HL-60 (cell line): Measurements from ENCODE around the gene BCAS4.

Experiments used
- DNase-seq, 2 experiments: peaks; one replicate each; pipeline ENCODE4 v3.0.0-alpha.2; 2010 to 2020; ENCODE audit warnings: low read depth in 1 of 2, low spot score in 1 of 2
- H3K27ac ChIP-seq: fragments of 250-450 bp; sonication (Bioruptor Pico); replicated peaks from 2 replicates; pipeline ENCODE4 v1.5.1; 2020; ENCODE audit warnings: mild to moderate bottlenecking, moderate library complexity
- H3K27me3 ChIP-seq: fragments of 250-450 bp; sonication (Bioruptor Pico); 2 replicates; pipeline ENCODE4 v1.5.1; 2021; ENCODE audit warnings: mild to moderate bottlenecking, moderate library complexity; ENCODE audit not compliant: insufficient read depth, poor library complexity, severe bottlenecking
- H3K4me3 ChIP-seq: replicated peaks from 2 replicates; pipeline ENCODE4 v1.5.1; 2011; ENCODE audit warnings: mild to moderate bottlenecking, control low read depth, low read length; ENCODE audit not compliant: insufficient read depth
- GABPA ChIP-seq: IDR thresholded peaks from 2 replicates; pipeline ENCODE4 v1.6.1; 2012; ENCODE audit warnings: low read depth
- POLR2AphosphoS5 ChIP-seq: IDR thresholded peaks from 2 replicates; pipeline ENCODE4 v1.6.1; 2012; ENCODE audit warnings: low read depth
- SPI1 ChIP-seq: IDR thresholded peaks from 2 replicates; pipeline ENCODE4 v1.6.1; 2012; ENCODE audit warnings: low read depth, mild to moderate bottlenecking, borderline replicate concordance
- TF ChIP-seq, protein P1 (sequence below): IDR thresholded peaks from 2 replicates; pipeline ENCODE4 v1.6.1; 2012; ENCODE audit warnings: low read depth; ENCODE audit not compliant: insufficient replicate concordance
- TF ChIP-seq, protein P2 (sequence below): IDR thresholded peaks from one replicate; pipeline ENCODE4 v1.5.1; 2011; ENCODE audit warnings: low read length, control low read depth, inconsistent platforms; ENCODE audit not compliant: insufficient read depth

The BCAS4 gene

DNA sequence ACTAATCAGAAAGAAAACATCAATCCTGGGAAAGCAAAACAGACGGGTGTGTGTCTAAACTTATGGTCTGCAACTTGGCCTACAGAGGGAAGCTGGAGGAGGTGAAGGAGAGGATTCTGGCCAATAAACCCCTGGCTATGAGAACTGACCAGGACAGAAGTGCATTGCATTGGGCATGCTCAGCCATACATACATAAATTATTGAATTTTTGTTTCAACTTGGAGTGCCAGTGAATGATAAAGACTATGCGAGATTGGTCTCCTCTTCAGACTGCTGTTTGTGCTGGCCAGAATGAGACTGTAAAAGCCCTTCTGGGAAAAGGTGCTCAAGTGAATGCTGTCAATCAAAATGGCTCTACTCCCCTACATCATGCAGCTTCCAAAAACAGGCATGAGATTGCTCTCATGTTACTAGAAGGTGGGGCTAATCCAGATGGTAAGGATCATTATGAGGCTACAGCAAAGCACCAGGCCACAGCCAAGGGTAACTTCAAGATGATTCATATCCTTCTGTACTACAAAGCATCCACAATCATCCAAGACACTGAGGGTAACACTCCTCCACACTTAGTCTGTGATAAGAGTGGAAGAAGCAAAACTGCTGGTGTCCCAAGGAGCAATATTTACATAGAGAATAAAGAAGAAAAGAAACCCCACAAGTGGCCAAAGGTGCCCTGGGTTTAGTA lies 119.0 kb downstream of the BCAS4 start:
- Histone ChIP-seq H3K27me3 (no peaks in the 10 kb centered on the region), H3K27ac (no peak overlapping the region), H3K4me3 (no peak overlapping the region)
- DNase-seq: no peak
- TF ChIP-seq GABPA (no peak), SPI1 (no peak), POLR2AphosphoS5 (no peak)
- TF ChIP-seq, protein P1, sequence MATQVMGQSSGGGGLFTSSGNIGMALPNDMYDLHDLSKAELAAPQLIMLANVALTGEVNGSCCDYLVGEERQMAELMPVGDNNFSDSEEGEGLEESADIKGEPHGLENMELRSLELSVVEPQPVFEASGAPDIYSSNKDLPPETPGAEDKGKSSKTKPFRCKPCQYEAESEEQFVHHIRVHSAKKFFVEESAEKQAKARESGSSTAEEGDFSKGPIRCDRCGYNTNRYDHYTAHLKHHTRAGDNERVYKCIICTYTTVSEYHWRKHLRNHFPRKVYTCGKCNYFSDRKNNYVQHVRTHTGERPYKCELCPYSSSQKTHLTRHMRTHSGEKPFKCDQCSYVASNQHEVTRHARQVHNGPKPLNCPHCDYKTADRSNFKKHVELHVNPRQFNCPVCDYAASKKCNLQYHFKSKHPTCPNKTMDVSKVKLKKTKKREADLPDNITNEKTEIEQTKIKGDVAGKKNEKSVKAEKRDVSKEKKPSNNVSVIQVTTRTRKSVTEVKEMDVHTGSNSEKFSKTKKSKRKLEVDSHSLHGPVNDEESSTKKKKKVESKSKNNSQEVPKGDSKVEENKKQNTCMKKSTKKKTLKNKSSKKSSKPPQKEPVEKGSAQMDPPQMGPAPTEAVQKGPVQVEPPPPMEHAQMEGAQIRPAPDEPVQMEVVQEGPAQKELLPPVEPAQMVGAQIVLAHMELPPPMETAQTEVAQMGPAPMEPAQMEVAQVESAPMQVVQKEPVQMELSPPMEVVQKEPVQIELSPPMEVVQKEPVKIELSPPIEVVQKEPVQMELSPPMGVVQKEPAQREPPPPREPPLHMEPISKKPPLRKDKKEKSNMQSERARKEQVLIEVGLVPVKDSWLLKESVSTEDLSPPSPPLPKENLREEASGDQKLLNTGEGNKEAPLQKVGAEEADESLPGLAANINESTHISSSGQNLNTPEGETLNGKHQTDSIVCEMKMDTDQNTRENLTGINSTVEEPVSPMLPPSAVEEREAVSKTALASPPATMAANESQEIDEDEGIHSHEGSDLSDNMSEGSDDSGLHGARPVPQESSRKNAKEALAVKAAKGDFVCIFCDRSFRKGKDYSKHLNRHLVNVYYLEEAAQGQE: no peak
- TF ChIP-seq, protein P2, sequence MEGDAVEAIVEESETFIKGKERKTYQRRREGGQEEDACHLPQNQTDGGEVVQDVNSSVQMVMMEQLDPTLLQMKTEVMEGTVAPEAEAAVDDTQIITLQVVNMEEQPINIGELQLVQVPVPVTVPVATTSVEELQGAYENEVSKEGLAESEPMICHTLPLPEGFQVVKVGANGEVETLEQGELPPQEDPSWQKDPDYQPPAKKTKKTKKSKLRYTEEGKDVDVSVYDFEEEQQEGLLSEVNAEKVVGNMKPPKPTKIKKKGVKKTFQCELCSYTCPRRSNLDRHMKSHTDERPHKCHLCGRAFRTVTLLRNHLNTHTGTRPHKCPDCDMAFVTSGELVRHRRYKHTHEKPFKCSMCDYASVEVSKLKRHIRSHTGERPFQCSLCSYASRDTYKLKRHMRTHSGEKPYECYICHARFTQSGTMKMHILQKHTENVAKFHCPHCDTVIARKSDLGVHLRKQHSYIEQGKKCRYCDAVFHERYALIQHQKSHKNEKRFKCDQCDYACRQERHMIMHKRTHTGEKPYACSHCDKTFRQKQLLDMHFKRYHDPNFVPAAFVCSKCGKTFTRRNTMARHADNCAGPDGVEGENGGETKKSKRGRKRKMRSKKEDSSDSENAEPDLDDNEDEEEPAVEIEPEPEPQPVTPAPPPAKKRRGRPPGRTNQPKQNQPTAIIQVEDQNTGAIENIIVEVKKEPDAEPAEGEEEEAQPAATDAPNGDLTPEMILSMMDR: no peak

DNA sequence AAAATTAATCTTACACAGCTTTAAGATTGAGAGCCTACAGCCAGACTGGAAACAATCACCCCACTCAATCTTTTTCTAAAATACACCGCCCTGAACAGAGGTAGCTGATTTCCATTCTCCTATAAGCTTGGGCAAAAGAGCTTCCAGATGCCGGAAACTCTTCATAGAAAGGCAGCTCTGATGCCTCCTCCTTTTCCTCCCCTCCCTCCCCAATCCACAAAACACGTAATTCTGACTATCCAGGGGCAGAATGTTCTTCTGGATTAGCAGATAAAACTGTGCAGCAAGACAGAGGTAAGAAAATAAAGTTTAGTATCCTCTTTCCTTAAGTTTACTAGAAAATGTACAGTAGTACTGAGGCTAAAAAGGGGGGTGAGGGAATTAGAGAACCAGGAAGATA lies 120.6 kb downstream of the BCAS4 start:
- H3K27ac ChIP-seq: no peak overlapping the region
- TF ChIP-seq SPI1: no peak
- no peak for DNase-seq

DNA sequence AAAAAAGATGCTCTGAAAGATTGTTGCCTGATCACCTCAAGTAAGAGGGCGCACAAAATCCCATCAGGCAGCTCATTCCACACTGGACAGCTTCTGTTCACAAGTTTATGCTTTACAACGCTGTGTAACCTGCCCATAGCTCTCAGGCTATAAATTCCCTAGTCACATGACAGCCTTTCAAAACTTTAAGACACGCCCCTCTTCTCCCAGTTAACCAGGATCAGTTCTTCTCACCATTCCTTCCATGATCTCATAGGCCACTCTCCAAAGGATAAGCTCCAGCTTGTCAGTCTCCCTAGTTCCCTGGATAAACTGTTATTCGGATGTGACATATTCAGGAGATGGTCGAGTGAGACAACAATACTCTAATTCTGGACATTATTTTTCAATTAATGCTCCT lies 121.4 kb downstream of the BCAS4 start:
- H3K27ac ChIP-seq: no peak overlapping the region
- no peaks in the 10 kb centered on the region for H3K27me3 ChIP-seq
- TF ChIP-seq POLR2AphosphoS5 (no peak), SPI1 (no peak), GABPA (no peak)
- TF ChIP-seq, protein P2: no peak
- TF ChIP-seq, protein P1: no peak
- no peak for DNase-seq
- no peak overlapping the region for H3K4me3 ChIP-seq

More for the DNA sequence above, 120.6 kb downstream of the BCAS4 start:
- no peaks in the 10 kb centered on the region for H3K27me3 ChIP-seq
- H3K4me3 ChIP-seq: no peak overlapping the region

DNA sequence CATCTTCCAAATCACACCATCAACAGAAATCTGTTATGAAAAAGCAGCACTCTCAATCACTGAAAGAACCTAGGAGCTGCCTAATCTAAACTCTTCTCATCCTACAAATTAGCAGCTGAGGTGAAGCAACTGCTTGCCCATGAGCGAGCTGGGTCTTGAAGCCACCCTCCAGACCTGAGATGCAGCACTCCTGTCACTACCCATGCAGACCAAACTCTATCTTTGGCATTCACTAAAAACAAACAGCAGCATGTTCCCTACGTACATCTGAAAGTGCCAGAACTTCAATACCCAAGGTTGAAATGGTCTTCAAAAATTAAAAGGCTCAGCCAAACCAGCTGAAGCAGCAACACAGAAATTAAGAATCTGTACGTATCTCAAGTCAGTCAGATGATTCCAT lies 122.1 kb downstream of the BCAS4 start:
- no peak overlapping the region for H3K27ac ChIP-seq
- no peak overlapping the region for H3K4me3 ChIP-seq
- TF ChIP-seq POLR2AphosphoS5: no peak
- TF ChIP-seq, protein P1: no peak
- no peak for TF ChIP-seq GABPA
- TF ChIP-seq, protein P2: no peak
- TF ChIP-seq SPI1: no peak
- no peak for DNase-seq
- no peaks in the 10 kb centered on the region for H3K27me3 ChIP-seq
